Mucosa of descending colon (tissue), 3 donors: ENCODE results near the gene ISY1. TPM values are rescaled to one million over a fixed set of nuclear protein-coding genes. Genes with fewer than 3 reads are reported as not detected.
A peak's percentile ranks its signal among the peaks of the same experiment; 100 is the strongest.
"Not testable (repeated sequence)": the region's sequence is repeated elsewhere in the genome, so short reads cannot be mapped to it uniquely, and the experiment has no call there.

Source experiments
- ATAC-seq: fragments of 200-7000 bp; cut with Tn5 transposase; one replicate; pipeline ENCODE4 v1.9.1; 2020; ENCODE audit warnings: mild to moderate bottlenecking, moderate library complexity
- DNase-seq, 3 donors: peaks; one replicate each; pipeline ENCODE4 v3.0.0-alpha.2; 2020
- H3K36me3 ChIP-seq: fragments of 200-600 bp; one replicate; pipeline ENCODE4 v1.8.0; 2021; ENCODE audit warnings: low read depth, mild to moderate bottlenecking
- H3K4me1 ChIP-seq: fragments of 200-600 bp; one replicate; pipeline ENCODE4 v1.8.0; 2021; ENCODE audit warnings: low read depth, mild to moderate bottlenecking
- H3K4me3 ChIP-seq: fragments of 200-600 bp; one replicate; pipeline ENCODE4 v1.8.0; 2021; ENCODE audit warnings: mild to moderate bottlenecking
- H3K9me3 ChIP-seq: fragments of 200-600 bp; one replicate; pipeline ENCODE4 v1.8.0; 2021; ENCODE audit warnings: mild to moderate bottlenecking
- intact Hi-C, 2 donors: fragments of 100-400 bp; cut with DNase I in 1 of 2; cut with micrococcal nuclease in 1 of 2; formaldehyde crosslinking; loops; one replicate each; pipeline versions ENCODE4 v1.11.0 to v1.11.1; 2022; cut with DNase I, micrococcal nuclease
- total RNA-seq, 3 donors: library from RNA; stranded (reverse); fragmentation: NEBNext Ultra II Directional in 2 of 3; extraction: Animal tissue kit (Norgen Biotek cat#: 25700) in 2 of 3; gene quantifications; one replicate each; pipeline versions ENCODE4 v1.2.1 to v1.2.4, GENCODE V29; 2021 to 2023
- TF ChIP-seq, protein P1 (sequence below): fragments of 200-600 bp; IDR thresholded peaks from one replicate; pipeline ENCODE4 v1.8.0; 2022; ENCODE audit warnings: antibody characterized with exemption, mild to moderate bottlenecking
- donor health status: DM: no; HTN: no; CAD: no; lungs with moderate emphysema.
- donor health status: DM: no; HTN: no; CAD: no.
- donor health status: DM: no; HTN: yes; CAD: no.

ISY1 gene
- total RNA-seq, 3 donors from 2014 or later, result 24.2 to 37.5 (median 28.9) TPM

GRCh38 chr3:129162729-129163579, 2.1 kb upstream of the ISY1 start:
- peaks cover 17% of the 10 kb centered on the region for H3K4me1 ChIP-seq
- TF ChIP-seq, protein P1, sequence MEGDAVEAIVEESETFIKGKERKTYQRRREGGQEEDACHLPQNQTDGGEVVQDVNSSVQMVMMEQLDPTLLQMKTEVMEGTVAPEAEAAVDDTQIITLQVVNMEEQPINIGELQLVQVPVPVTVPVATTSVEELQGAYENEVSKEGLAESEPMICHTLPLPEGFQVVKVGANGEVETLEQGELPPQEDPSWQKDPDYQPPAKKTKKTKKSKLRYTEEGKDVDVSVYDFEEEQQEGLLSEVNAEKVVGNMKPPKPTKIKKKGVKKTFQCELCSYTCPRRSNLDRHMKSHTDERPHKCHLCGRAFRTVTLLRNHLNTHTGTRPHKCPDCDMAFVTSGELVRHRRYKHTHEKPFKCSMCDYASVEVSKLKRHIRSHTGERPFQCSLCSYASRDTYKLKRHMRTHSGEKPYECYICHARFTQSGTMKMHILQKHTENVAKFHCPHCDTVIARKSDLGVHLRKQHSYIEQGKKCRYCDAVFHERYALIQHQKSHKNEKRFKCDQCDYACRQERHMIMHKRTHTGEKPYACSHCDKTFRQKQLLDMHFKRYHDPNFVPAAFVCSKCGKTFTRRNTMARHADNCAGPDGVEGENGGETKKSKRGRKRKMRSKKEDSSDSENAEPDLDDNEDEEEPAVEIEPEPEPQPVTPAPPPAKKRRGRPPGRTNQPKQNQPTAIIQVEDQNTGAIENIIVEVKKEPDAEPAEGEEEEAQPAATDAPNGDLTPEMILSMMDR, result no peak
- H3K9me3 ChIP-seq, result no peaks in the 10 kb centered on the region
- peaks cover 5% of the 10 kb centered on the region for H3K36me3 ChIP-seq
- no peak for ATAC-seq
- intact Hi-C loops, result no loop called here
- no peak for DNase-seq
- H3K4me3 ChIP-seq, result no peak overlapping the region

- TF ChIP-seq, protein P1, result no peak
- H3K4me3 ChIP-seq, result peak overlapping the region; percentile 76
- ATAC-seq (peak; percentile 24), DNase-seq (peak in 1 of 3 donors; percentile 39)
- H3K9me3 ChIP-seq, result no peaks in the 10 kb centered on the region
- H3K36me3 ChIP-seq, result peaks cover 5% of the 10 kb centered on the region
- peaks cover 17% of the 10 kb centered on the region for H3K4me1 ChIP-seq
- intact Hi-C loops, result no loop called here
These were observed 1.0 kb upstream of the ISY1 start for GRCh38 chr3:129161860-129162271.

- no peak overlapping the region for H3K4me3 ChIP-seq
- H3K4me1 ChIP-seq, result no peaks in the 10 kb centered on the region
- DNase-seq (no peak), ATAC-seq (no peak)
- intact Hi-C loops, result no loop called here
- no peaks in the 10 kb centered on the region for H3K9me3 ChIP-seq
- TF ChIP-seq, protein P1, result no peak
- H3K36me3 ChIP-seq, result peaks cover 9% of the 10 kb centered on the region
These were observed 16.1 kb downstream of the ISY1 start for GRCh38 chr3:129144786-129145185.

DNA sequence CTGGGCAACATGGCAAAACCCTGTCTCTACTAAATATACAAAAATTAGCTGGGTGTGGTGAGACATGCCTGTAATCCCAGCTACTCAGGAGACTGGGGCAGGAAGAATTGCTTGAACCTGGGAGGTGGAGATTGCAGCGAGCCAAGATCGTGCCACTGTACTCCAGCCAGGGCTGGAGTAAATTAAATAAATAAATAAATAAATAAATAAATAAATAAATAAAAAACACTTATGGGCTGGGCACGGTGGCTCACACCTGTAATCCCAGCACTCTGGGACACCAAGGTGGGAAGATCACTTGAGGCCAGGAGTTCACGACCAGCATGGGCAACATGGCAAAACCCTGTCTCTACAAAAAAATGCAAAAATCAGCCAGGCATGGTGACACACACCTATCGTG, 19.9 kb downstream of the ISY1 start:
- not testable (repeated sequence) for ATAC-seq, H3K4me1 ChIP-seq, H3K36me3 ChIP-seq

GRCh38 chr3:129139911-129140310, 21.0 kb downstream of the ISY1 start:
- intact Hi-C loops, result no loop called here
- ATAC-seq, result no peak
- Histone ChIP-seq H3K4me1 (no peaks in the 10 kb centered on the region), H3K9me3 (no peaks in the 10 kb centered on the region), H3K36me3 (peaks cover 3% of the 10 kb centered on the region), H3K4me3 (no peak overlapping the region)
- DNase-seq, result no peak
- TF ChIP-seq, protein P1, result no peak

More for the DNA sequence above, 19.9 kb downstream of the ISY1 start:
- H3K4me3 ChIP-seq, DNase-seq, H3K9me3 ChIP-seq, intact Hi-C loops: not testable (repeated sequence)

- H3K9me3 ChIP-seq, intact Hi-C loops, H3K4me1 ChIP-seq, H3K36me3 ChIP-seq, ATAC-seq, H3K4me3 ChIP-seq, DNase-seq: not testable (repeated sequence)
These were observed 24.6 kb downstream of the ISY1 start for GRCh38 chr3:129136275-129136674.
